ENCODE measurements around the gene PLEKHA5.
"Not testable (repeated sequence)": the region's sequence is repeated elsewhere in the genome, so short reads cannot be mapped to it uniquely, and the experiment has no call there.

PLEKHA5 gene

GRCh38 chr12:19350850-19351249 lies 221.3 kb downstream of the PLEKHA5 start:
- not testable (repeated sequence) for DNase-seq (ENCODE audit: low spot score)

- DNase-seq (ENCODE audit: low spot score): no peak
Observed at GRCh38 chr12:19351346-19351745, 221.8 kb downstream of the PLEKHA5 start.

DNA sequence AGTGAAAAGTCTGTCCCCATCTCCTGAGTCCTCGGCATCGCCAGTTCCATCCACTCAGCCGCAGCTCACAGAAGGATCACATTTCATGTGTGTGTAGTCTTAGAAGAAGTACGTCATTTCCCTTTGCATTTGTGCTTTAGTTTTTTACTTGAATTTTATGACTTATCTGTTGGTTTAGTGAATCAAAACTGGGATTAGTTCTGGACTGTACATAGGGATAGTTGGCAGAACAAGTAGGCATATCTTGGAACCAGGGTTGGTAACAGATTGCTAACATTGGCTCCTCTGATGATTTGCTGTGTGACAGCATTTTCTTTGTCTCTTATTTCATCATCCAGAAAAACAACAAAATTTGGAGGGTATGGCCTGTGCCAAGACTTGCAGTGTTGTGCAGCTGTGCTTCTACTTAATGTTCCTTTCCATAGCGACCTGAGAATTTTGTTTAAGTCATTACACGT lies 240.2 kb downstream of the PLEKHA5 start:
- DNase-seq (ENCODE audit: low spot score): no peak

GRCh38 chr12:19373586-19373985 lies 244.1 kb downstream of the PLEKHA5 start:
- no peak for DNase-seq (ENCODE audit: low spot score)

DNA sequence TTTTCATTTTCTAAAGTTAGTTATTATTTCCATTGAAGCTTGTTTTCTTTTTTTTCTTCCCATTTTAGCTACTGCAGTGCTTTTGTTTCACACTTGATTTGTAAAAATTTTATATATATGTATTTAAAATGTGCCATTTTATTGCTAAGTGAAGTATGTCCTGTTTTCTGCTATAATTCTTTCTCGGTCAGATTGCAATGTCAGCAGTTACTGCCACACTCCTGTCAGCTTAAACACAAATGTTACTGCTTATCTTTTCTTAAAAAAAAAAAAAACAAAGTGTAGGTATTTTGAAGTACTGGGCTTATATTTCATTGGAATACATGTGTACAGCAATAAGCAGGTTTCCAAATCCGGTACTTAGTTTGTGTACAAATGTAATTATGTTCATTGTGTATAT lies 246.4 kb downstream of the PLEKHA5 start:
- DNase-seq (ENCODE audit: low spot score): no peak

- DNase-seq (ENCODE audit: low spot score): no peak
Observed at GRCh38 chr12:19376691-19377090, 247.2 kb downstream of the PLEKHA5 start.

- DNase-seq (ENCODE audit: low spot score): no peak
Observed at GRCh38 chr12:19382111-19382526, 252.6 kb downstream of the PLEKHA5 start.

DNA sequence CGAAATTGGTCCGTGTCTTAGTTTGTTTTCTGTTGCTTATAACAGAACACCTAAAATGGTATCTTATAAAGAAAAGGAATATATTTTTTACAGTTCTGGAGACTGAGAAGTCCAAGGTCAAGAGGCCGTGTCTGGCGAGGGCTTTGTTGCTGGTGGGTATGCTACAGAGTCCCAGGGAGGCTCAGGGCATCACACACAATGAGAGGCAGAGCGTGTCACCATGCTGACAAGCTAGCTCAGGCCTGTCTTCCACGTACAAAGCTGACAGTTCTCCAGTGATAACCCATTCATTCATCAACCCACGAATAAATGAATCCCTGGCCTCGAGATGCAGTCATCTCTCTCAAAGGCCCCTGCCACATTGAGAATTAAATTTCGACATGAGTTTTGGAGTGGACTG lies 253.0 kb downstream of the PLEKHA5 start:
- DNase-seq (ENCODE audit: low spot score): no peak

- no peak for DNase-seq (ENCODE audit: low spot score)
Observed at GRCh38 chr12:19387161-19387560, 257.6 kb downstream of the PLEKHA5 start.

- no peak for DNase-seq (ENCODE audit: low spot score)
Observed at GRCh38 chr12:19388131-19388549, 258.6 kb downstream of the PLEKHA5 start.

DNA sequence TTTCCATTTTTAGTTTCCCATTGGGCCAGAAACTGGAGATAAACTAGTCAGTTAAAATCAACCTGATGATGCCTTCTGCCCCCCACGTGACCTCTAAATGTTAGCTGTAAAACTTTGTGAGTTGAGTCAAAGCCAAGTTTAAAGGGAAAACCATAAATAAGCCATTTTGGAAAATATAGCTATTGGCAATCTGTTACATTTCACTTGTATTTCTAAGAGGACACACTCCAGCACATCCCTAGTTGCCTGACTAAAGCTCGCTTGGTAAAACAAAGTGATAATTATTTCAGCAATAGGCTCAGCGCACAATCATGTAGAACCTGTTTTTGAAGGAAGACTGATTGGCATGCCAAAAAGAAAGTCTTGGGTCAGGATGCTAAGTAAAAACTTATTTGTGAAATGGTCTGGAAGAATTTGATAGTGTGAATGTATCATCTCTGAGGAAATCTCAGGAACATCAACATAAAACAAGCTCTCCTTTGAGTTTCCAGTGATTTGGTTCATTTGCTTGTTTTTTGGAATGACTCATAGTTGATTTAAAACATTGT lies 260.6 kb downstream of the PLEKHA5 start:
- DNase-seq (ENCODE audit: low spot score): no peak

DNA sequence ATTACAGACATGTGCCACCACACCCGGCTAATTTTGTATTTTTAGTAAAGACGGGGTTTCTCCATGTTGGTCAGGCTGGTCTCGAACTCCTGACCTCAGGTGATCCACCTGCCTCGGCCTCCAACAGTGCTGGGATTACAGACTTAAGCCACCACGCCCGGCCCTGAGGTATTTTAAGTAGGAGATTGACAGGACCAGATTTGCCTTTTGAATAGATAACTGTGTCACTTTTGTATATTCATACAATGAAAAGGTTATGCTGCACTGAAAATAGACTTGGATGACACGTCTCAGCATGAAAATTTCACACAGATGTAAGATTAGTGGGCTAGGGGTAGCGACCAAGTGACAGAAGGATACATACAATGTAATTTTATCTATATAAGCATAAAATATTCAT lies 263.1 kb downstream of the PLEKHA5 start:
- not testable (repeated sequence) for DNase-seq (ENCODE audit: low spot score)

GRCh38 chr12:19394385-19394784 lies 264.9 kb downstream of the PLEKHA5 start:
- DNase-seq (ENCODE audit: low spot score): no peak

- no peak for DNase-seq (ENCODE audit: low spot score)
Observed at GRCh38 chr12:19397534-19397933, 268.0 kb downstream of the PLEKHA5 start.

GRCh38 chr12:19398376-19399363 lies 269.1 kb downstream of the PLEKHA5 start:
- no peak for DNase-seq (ENCODE audit: low spot score)

DNA sequence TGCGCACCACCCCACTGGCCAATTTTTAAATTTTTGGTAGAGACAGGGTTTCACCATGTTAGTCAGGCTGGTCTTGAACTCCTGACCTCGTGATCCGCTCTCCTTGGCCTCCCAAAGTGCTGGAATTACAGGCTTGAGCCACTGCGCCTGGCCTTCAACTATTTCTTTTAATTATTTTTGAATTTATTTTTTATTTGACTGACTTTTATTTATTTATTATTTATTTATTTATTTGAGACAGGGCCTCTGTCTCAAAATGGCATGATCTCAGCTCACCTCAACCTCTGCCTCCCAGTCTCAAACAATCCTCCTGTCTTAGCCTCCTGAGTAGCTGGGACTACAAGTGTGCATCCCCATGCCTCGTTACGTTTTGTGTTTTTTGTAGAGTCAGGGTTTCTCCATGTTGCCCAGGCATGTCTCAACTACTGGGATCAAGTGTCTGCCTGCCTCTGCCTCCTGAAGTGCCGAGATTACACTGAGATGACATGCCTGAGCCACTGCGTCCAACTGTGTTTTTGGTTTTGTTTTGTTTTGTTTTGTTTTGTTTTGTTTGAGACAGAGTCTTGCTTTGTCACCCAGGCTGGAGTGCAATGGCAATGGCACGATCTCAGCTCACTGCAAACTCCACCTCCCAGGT lies 271.2 kb downstream of the PLEKHA5 start:
- not testable (repeated sequence) for DNase-seq (ENCODE audit: low spot score)

GRCh38 chr12:19402211-19402610 lies 272.7 kb downstream of the PLEKHA5 start:
- DNase-seq (ENCODE audit: low spot score): no peak

GRCh38 chr12:19402743-19403431 lies 273.4 kb downstream of the PLEKHA5 start:
- DNase-seq (ENCODE audit: low spot score): peak; percentile 74

DNA sequence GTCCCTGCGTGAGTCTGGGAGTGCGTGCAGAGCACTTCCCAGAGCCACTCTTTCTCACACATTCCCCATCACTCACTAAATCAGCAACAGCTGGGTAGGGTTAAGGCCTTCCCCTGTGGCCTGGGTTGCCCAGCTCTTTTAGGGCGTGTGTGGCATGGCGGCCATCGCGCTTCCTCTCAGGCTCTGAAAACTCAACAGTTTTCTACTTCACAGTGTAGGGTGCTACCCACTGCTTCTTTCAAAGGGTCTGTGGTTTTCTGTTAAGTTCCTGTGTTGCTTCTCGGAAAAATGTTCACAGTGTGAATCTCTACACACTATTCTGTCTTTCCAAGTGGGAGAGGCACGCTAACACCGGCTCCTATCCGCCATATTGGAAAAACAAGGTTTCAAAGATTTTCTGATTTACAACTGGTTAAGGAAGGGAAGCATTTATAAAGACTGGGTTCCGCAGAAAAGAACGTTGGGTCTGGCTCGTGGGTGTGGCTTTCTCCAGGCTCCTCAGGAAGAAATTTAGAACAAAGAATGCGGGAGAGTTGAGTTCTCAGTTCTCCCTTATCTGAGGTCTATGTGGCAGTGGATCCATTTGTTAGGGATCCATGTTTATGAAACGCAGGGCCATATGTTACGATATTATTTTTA lies 274.8 kb downstream of the PLEKHA5 start:
- no peak for DNase-seq (ENCODE audit: low spot score)

GRCh38 chr12:19409376-19409775 lies 279.8 kb downstream of the PLEKHA5 start:
- DNase-seq (ENCODE audit: low spot score): no peak

- no peak for DNase-seq (ENCODE audit: low spot score)
Observed at GRCh38 chr12:19410211-19410610, 280.7 kb downstream of the PLEKHA5 start.
